H9 (cell line): ENCODE results near the gene XPA. TPM values are rescaled to one million over a fixed set of nuclear protein-coding genes. Genes with fewer than 3 reads are reported as not detected.

Experiments used
- DNase-seq: peaks from one replicate; pipeline ENCODE4 v3.0.0-alpha.2; 2017
- H2AFZ ChIP-seq: one replicate; pipeline ENCODE4 v1.6.1; 2013; ENCODE audit warnings: mild to moderate bottlenecking, low read length, control low read depth, moderate library complexity
- H2AK5ac ChIP-seq: 2 replicates; pipeline ENCODE4 v1.6.1; 2013; ENCODE audit warnings: low read length, control low read depth, mixed read lengths; ENCODE audit not compliant: insufficient read length
- H2BK120ac ChIP-seq: one replicate; pipeline ENCODE4 v1.6.1; 2013; ENCODE audit warnings: low read depth, mild to moderate bottlenecking, low read length, control low read depth, inconsistent platforms; ENCODE audit not compliant: poor library complexity, severe bottlenecking
- H2BK12ac ChIP-seq: 2 replicates; pipeline ENCODE4 v1.6.1; 2013; ENCODE audit warnings: low read length, control low read depth, mixed read lengths, low read depth; ENCODE audit not compliant: insufficient read length
- H2BK15ac ChIP-seq: 2 replicates; pipeline ENCODE4 v1.6.1; 2013; ENCODE audit warnings: low read depth, low read length, control low read depth
- H2BK20ac ChIP-seq: one replicate; pipeline ENCODE4 v1.6.1; 2013; ENCODE audit warnings: low read depth, mild to moderate bottlenecking, low read length, control low read depth, inconsistent platforms; ENCODE audit not compliant: poor library complexity, severe bottlenecking
- H2BK5ac ChIP-seq: 2 replicates; pipeline ENCODE4 v1.6.1; 2013; ENCODE audit warnings: low read length, control low read depth, mixed read lengths; ENCODE audit not compliant: insufficient read length
- H3K14ac ChIP-seq: 2 replicates; pipeline ENCODE4 v1.6.1; 2013; ENCODE audit warnings: low read length, control low read depth; ENCODE audit not compliant: insufficient read depth
- H3K18ac ChIP-seq: 2 replicates; pipeline ENCODE4 v1.6.1; 2013; ENCODE audit warnings: low read depth, mild to moderate bottlenecking, mixed read lengths, low read length, control low read depth; ENCODE audit not compliant: insufficient read length
- H3K23ac ChIP-seq: 2 replicates; pipeline ENCODE4 v1.6.1; 2013; ENCODE audit warnings: low read length, control low read depth, mixed read lengths, low read depth; ENCODE audit not compliant: insufficient read length
- H3K23me2 ChIP-seq: 2 replicates; pipeline ENCODE4 v1.6.1; 2013; ENCODE audit warnings: low read depth, mild to moderate bottlenecking, mixed read lengths, low read length, control low read depth; ENCODE audit not compliant: insufficient read length, poor library complexity, severe bottlenecking
- H3K27ac ChIP-seq: 2 replicates; pipeline ENCODE4 v1.5.1; 2013; ENCODE audit warnings: low read length, control low read depth, mixed read lengths, low read depth; ENCODE audit not compliant: insufficient read length
- H3K27me3 ChIP-seq: 2 replicates; pipeline ENCODE4 v1.6.1; 2013; ENCODE audit warnings: low read length, control low read depth, inconsistent platforms; ENCODE audit not compliant: insufficient read depth
- H3K4ac ChIP-seq: 2 replicates; pipeline ENCODE4 v1.6.1; 2013; ENCODE audit warnings: low read depth, mild to moderate bottlenecking, control low read depth, inconsistent platforms, low read length, moderate library complexity
- H3K4me1 ChIP-seq: 2 replicates; pipeline ENCODE4 v1.6.1; 2013; ENCODE audit warnings: low read length, control low read depth, inconsistent platforms; ENCODE audit not compliant: insufficient read depth
- H3K4me2 ChIP-seq: 2 replicates; pipeline ENCODE4 v1.6.1; 2013; ENCODE audit warnings: low read length, control low read depth, mixed read lengths; ENCODE audit not compliant: insufficient read length, insufficient read depth
- H3K56ac ChIP-seq: 2 replicates; pipeline ENCODE4 v1.6.1; 2013; ENCODE audit warnings: low read depth, mild to moderate bottlenecking, mixed read lengths, low read length, control low read depth; ENCODE audit not compliant: insufficient read length
- H3K79me1 ChIP-seq: 2 replicates; pipeline ENCODE4 v1.6.1; 2013; ENCODE audit warnings: low read depth, mild to moderate bottlenecking, moderate library complexity, low read length, control low read depth, inconsistent platforms; ENCODE audit not compliant: insufficient read depth, poor library complexity, severe bottlenecking
- H3K79me2 ChIP-seq: 2 replicates; pipeline ENCODE4 v1.6.1; 2013; ENCODE audit warnings: low read length, control low read depth, inconsistent platforms; ENCODE audit not compliant: insufficient read depth
- H3K9ac ChIP-seq: 2 replicates; pipeline ENCODE4 v1.6.1; 2013; ENCODE audit warnings: low read length, control low read depth, mixed read lengths; ENCODE audit not compliant: insufficient read length; ENCODE audit errors: extremely low read depth
- H3K9me3 ChIP-seq: one replicate; pipeline ENCODE4 v1.6.1; 2013; ENCODE audit warnings: low read depth, low read length, inconsistent platforms; ENCODE audit not compliant: control insufficient read depth
- H3T11ph ChIP-seq: one replicate; pipeline ENCODE4 v1.6.1; 2013; ENCODE audit warnings: mild to moderate bottlenecking, low read length, control low read depth, inconsistent platforms
- H4K20me1 ChIP-seq: one replicate; pipeline ENCODE4 v1.6.1; 2013; ENCODE audit not compliant: control insufficient read depth, insufficient read length, insufficient read depth
- H4K5ac ChIP-seq: 2 replicates; pipeline ENCODE4 v1.6.1; 2013; ENCODE audit warnings: low read depth, mild to moderate bottlenecking, mixed read lengths, low read length, control low read depth; ENCODE audit not compliant: insufficient read length
- H4K8ac ChIP-seq: replicated peaks from 2 replicates; pipeline ENCODE4 v1.6.1; 2013; ENCODE audit warnings: low read length, control low read depth, mixed read lengths, low read depth; ENCODE audit not compliant: insufficient read length
- H4K91ac ChIP-seq: 2 replicates; pipeline ENCODE4 v1.6.1; 2013; ENCODE audit warnings: low read depth, mild to moderate bottlenecking, moderate library complexity, mixed read lengths, low read length, control low read depth; ENCODE audit not compliant: insufficient read length
- H3K27ac Mint-ChIP-seq, 3 experiments: 2 replicates in 2 of 3; 3 replicates in 1 of 3; pipeline ENCODE4 v1.8.0; 2020 to 2021; ENCODE audit warnings: mixed read lengths in 3 of 3, mild to moderate bottlenecking in 1 of 3, moderate library complexity in 1 of 3
- H3K27me3 Mint-ChIP-seq: 2 replicates; pipeline ENCODE4 v1.8.0; 2021; ENCODE audit warnings: low read depth, mild to moderate bottlenecking, moderate library complexity, mixed read lengths
- H3K36me3 Mint-ChIP-seq, 3 experiments: 2 replicates in 2 of 3; 3 replicates in 1 of 3; pipeline ENCODE4 v1.8.0; 2020 to 2021; ENCODE audit warnings: low read depth in 3 of 3, mixed read lengths in 3 of 3; ENCODE audit not compliant: insufficient read depth in 1 of 3
- H3K4me1 Mint-ChIP-seq, 2 experiments: 2 replicates each; pipeline ENCODE4 v1.8.0; 2020; ENCODE audit warnings: mixed read lengths in 2 of 2
- H3K4me3 Mint-ChIP-seq, 2 experiments: 2 replicates in 1 of 2; 3 replicates in 1 of 2; pipeline ENCODE4 v1.8.0; 2020 to 2021; ENCODE audit warnings: mild to moderate bottlenecking in 2 of 2, mixed read lengths in 2 of 2, moderate library complexity in 1 of 2
- H3K9me3 Mint-ChIP-seq, 2 experiments: 2 replicates in 1 of 2; 3 replicates in 1 of 2; pipeline ENCODE4 v1.8.0; 2020; ENCODE audit warnings: mild to moderate bottlenecking in 2 of 2, mixed read lengths in 2 of 2, moderate library complexity in 1 of 2
- WGBS: extraction: QIAGEN DNeasy Blood & Tissue Kit; methylation state at CpG from one replicate; pipeline ENCODE4 v1.1.7; 2013; ENCODE audit warnings: missing lambda C conversion rate, low lambda C conversion rate, mixed read lengths; ENCODE audit not compliant: insufficient read length; ENCODE audit errors: extremely low coverage; 5-methylcytosine and 5-hydroxymethylcytosine counted together
- total RNA-seq: library from RNA; stranded (reverse); gene quantifications from 2 replicates; pipeline ENCODE4 v1.2.1, GENCODE V29; 2021
- TF ChIP-seq, protein P1 (sequence below): fragments of 200-600 bp; sonication (generic); conservative IDR thresholded peaks from 3 replicates; pipeline ENCODE4 v1.8.0; 2021; ENCODE audit warnings: antibody characterized with exemption, mild to moderate bottlenecking

XPA gene
- total RNA-seq, 1 experiment from 2014 or later = 6.6 TPM

- H3K4me2 ChIP-seq = no peak overlapping the region
- H3K18ac ChIP-seq = no peak overlapping the region
- H2BK20ac ChIP-seq = no peak overlapping the region
These were observed 45.5 kb downstream of the XPA start for GRCh38 chr9:97651646-97652045.

More at GRCh38 chr9:97651646-97652045, 45.5 kb downstream of the XPA start:
- no peaks in the 10 kb centered on the region for H3K27me3 ChIP-seq
- H3K9me3 ChIP-seq = no peaks in the 10 kb centered on the region
- H4K5ac ChIP-seq = no peak overlapping the region
- no peaks in the 10 kb centered on the region for H3K9me3 Mint-ChIP-seq
- no peak overlapping the region for H3K9ac ChIP-seq
- H3K4me3 Mint-ChIP-seq = no peak overlapping the region
- H2BK12ac ChIP-seq = no peak overlapping the region
- no peak overlapping the region for H3K27ac ChIP-seq
- H2BK5ac ChIP-seq = no peak overlapping the region
- H4K91ac ChIP-seq = no peak overlapping the region
- H3K23me2 ChIP-seq = no peaks in the 10 kb centered on the region
- H2AFZ ChIP-seq = no peak overlapping the region
- DNase-seq = no peak
- no peak overlapping the region for H2AK5ac ChIP-seq
- H3K27ac Mint-ChIP-seq = no peak overlapping the region
- H3K4me1 ChIP-seq = no peaks in the 10 kb centered on the region
- H3K56ac ChIP-seq = no peak overlapping the region
- no CpG with 5 or more reads among the region's 3 CpGs for WGBS
- no peak overlapping the region for H3K23ac ChIP-seq
- H2BK120ac ChIP-seq = no peak overlapping the region
- no peak overlapping the region for H3K14ac ChIP-seq
- no peaks in the 10 kb centered on the region for H4K20me1 ChIP-seq
- H2BK15ac ChIP-seq = no peak overlapping the region
- peaks cover 27 to 82% (median 56%) of the 10 kb centered on the region in 3 experiments; a peak in 6 of 7 replicates for H3K36me3 Mint-ChIP-seq
- H3T11ph ChIP-seq = no peak overlapping the region
- TF ChIP-seq, protein P1, sequence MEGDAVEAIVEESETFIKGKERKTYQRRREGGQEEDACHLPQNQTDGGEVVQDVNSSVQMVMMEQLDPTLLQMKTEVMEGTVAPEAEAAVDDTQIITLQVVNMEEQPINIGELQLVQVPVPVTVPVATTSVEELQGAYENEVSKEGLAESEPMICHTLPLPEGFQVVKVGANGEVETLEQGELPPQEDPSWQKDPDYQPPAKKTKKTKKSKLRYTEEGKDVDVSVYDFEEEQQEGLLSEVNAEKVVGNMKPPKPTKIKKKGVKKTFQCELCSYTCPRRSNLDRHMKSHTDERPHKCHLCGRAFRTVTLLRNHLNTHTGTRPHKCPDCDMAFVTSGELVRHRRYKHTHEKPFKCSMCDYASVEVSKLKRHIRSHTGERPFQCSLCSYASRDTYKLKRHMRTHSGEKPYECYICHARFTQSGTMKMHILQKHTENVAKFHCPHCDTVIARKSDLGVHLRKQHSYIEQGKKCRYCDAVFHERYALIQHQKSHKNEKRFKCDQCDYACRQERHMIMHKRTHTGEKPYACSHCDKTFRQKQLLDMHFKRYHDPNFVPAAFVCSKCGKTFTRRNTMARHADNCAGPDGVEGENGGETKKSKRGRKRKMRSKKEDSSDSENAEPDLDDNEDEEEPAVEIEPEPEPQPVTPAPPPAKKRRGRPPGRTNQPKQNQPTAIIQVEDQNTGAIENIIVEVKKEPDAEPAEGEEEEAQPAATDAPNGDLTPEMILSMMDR = no peak
- H3K4ac ChIP-seq = no peak overlapping the region
- H3K4me1 Mint-ChIP-seq = no peaks in the 10 kb centered on the region
- H4K8ac ChIP-seq = no peak overlapping the region
- no peaks in the 10 kb centered on the region for H3K79me2 ChIP-seq
- H3K27me3 Mint-ChIP-seq = no peaks in the 10 kb centered on the region
- H3K79me1 ChIP-seq = no peaks in the 10 kb centered on the region
